Neuron (in vitro differentiated cells): ENCODE data around the gene EDDM3A.

Experiments
- H2AFZ ChIP-seq: one replicate; pipeline ENCODE4 v1.6.1; 2013; ENCODE audit warnings: low read depth, mild to moderate bottlenecking, inconsistent platforms, low read length, moderate library complexity
- H3K27me3 ChIP-seq: one replicate; pipeline ENCODE4 v1.6.1; 2013; ENCODE audit warnings: low read length; ENCODE audit not compliant: insufficient read depth
- H3K36me3 ChIP-seq: one replicate; pipeline ENCODE4 v1.6.1; 2013; ENCODE audit warnings: low read length; ENCODE audit not compliant: insufficient read depth
- H3K4me1 ChIP-seq: one replicate; pipeline ENCODE4 v1.6.1; 2013; ENCODE audit warnings: low read length; ENCODE audit not compliant: insufficient read depth
- H3K4me3 ChIP-seq: 2 replicates; pipeline ENCODE4 v1.5.1; 2013; ENCODE audit warnings: mild to moderate bottlenecking, low read length, moderate library complexity
- H3K9me3 ChIP-seq: one replicate; pipeline ENCODE4 v1.6.1; 2013; ENCODE audit warnings: low read length

Gene EDDM3A

DNA sequence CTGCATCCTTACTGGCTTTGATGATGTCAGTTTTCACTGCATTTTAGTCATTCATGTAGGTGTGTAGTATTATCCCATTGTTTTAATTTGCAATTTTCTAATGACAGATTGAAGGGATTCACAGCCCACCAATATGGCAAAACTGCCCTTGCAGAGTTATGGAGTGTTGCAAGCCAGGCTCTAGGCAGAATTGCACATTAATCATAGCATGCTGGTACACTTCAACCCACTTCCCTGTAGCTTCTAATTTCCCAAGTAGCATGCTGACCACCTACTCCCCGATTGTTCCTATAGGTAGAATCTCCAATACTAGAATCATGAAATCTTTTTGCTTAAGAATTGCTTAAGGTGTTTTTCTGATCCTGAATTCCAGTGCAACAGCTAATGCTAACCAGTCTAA, 30.2 kb downstream of the EDDM3A start:
- Histone ChIP-seq H3K27me3 (no peaks in the 10 kb centered on the region), H2AFZ (no peak overlapping the region), H3K9me3 (no peaks in the 10 kb centered on the region), H3K4me3 (no peak overlapping the region), H3K36me3 (no peaks in the 10 kb centered on the region), H3K4me1 (no peaks in the 10 kb centered on the region)

DNA sequence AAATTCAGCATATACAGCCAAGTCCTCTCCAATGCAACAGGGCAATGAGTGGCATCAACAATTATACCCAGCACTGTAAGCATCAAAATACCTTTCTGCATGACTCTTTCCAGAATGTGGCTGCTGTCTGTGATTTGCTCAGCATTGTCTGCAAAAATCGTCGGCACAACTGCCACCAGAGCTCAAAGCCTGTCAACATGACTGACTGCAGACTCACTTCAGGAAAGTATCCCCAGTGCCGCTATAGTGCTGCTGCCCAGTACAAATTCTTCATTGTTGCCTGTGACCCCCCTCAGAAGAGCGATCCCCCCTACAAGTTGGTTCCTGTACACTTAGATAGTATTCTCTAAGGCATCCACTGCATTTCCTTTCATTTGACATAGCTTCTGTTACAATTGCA, 36.1 kb downstream of the EDDM3A start:
- Histone ChIP-seq H3K36me3 (no peaks in the 10 kb centered on the region), H3K4me3 (peak overlapping the region; percentile 44)

DNA sequence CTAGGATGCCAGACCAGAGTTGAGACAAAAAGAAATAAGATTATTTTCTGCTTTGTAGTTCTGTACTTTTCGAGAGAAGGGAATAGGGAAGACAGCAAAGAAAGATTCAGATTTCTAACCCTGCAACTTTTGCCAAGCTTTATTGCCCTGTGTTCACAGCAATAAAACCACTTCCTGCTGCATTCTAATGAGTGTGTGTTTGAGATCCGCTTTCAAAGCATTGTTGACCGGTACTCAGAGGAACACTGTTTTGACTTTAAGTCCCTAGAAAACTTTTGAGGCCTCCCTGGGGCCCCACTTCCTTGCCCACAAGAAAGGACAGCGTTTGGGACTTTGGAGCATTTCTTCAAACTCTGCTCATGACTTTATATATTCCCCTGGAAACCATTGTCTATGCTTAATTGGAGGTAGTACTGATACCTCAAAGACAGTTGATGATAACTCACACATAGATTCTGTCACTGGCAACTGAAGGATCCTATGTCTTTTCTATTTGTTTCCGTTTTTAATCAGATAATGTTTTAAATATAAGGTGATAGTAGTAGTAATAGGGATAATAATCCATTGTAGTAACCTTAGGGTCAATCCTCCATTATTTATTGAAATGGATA, 36.7 kb downstream of the EDDM3A start:
- Histone ChIP-seq H3K27me3 (no peaks in the 10 kb centered on the region), H3K4me1 (peaks cover 15% of the 10 kb centered on the region), H3K9me3 (no peaks in the 10 kb centered on the region), H3K36me3 (no peaks in the 10 kb centered on the region), H3K4me3 (peak overlapping the region; percentile 44), H2AFZ (peak overlapping the region; percentile 85)

More for the DNA sequence above, 36.1 kb downstream of the EDDM3A start:
- Histone ChIP-seq H3K9me3 (no peaks in the 10 kb centered on the region), H3K27me3 (no peaks in the 10 kb centered on the region), H3K4me1 (peaks cover 15% of the 10 kb centered on the region), H2AFZ (peak overlapping the region; percentile 85)

DNA sequence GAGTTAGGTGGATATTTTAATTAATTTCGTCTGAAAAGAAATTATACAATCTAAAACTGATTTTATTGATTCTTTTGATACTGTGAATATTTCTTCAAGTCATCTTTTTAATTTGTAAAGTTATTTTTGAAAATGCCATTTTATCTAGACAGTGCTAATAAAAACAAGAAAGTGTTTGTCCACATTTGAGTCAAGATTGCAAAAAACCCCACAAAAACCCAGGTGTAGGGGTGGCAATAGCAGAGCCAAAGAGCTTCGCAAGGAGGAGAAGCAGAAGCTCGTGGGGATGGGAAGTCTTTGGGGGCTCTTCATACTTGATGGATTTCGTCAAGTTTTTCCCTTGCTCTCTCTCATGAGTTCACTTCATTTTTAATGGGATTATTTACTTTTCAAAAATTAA, 41.3 kb downstream of the EDDM3A start:
- H2AFZ ChIP-seq, result no peak overlapping the region
- H3K4me1 ChIP-seq, result peaks cover 5% of the 10 kb centered on the region
- no peaks in the 10 kb centered on the region for H3K9me3 ChIP-seq
- no peaks in the 10 kb centered on the region for H3K27me3 ChIP-seq
- H3K36me3 ChIP-seq, result no peaks in the 10 kb centered on the region
- H3K4me3 ChIP-seq, result no peak overlapping the region

DNA sequence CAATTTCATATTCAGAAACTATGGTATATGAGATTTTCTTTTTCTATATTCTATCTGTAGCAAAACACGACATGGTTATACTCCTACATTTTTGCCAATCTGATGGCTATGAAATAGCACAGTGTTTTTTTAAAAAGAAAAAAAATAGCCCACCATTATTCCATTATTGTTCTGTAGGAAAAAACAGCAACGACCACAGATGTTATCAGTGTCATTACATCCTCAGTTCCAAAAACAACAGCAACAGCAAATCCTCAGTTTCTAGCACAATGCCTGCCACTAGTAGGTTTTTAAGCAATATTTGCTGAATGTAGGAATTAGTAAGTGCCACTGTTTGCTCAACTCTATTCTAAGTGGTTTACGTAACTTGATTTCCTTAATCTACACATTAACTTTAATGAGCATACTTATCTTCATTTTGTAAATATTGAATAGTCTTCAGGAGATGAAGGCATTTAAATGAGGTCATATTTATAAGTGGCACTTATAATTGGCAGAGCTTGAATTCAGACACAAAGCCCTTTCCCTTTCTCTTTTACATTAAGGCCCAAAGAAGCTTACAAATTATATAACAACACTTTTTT, 43.6 kb downstream of the EDDM3A start:
- no peaks in the 10 kb centered on the region for H3K36me3 ChIP-seq
- no peaks in the 10 kb centered on the region for H3K9me3 ChIP-seq
- H3K4me1 ChIP-seq, result no peaks in the 10 kb centered on the region
- H3K4me3 ChIP-seq, result no peak overlapping the region
- no peak overlapping the region for H2AFZ ChIP-seq
- H3K27me3 ChIP-seq, result no peaks in the 10 kb centered on the region

DNA sequence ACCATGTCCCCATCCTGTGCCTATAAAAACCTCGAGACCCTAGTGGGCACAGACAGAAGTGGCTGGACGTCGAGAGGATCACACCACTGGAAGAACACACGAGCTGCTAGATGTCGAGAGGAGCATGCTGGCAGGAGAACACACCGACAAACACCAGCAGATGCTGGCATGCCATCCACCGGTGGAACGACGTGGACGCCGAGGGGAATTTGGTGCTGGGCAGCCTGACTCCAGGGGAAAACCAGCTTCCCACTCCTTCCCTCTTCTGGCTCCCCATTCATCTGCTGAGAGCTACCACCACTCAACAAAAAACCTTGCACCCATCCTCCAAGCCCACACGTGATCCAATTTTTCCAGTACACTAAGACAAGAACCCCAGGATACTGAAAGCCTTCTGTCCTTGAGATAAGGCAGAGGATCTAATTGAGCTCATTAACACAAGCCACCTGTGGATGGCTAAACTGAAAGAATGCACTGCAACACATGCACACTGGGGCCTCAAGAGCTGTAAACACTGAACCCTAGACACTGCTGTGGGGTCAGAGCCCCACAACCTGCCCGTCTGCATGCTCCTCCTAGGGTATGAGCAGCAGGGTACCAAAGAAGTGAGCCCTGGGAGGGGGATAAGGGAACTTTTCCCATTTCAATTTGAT, 44.9 kb downstream of the EDDM3A start:
- no peaks in the 10 kb centered on the region for H3K36me3 ChIP-seq
- no peaks in the 10 kb centered on the region for H3K4me1 ChIP-seq
- H3K4me3 ChIP-seq, result no peak overlapping the region

DNA sequence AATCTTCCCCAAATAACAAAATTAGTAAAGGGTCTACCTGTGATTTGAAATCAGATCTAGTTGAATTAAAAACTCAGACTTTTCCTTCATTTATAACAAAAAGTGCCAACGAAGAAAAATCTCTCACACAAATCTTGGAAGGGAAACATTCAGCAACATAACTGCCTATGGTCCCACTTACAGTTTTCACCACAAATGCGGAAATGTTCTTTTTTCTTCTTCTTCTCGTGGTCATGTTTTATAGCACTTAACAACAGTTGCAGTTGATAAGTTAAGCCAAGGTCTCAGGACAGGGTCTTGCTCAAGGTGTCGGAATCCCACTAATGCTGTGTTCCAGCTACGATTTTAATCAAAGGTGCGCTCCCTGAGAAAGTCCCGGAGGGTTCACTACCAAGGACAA, 45.5 kb downstream of the EDDM3A start:
- Histone ChIP-seq H2AFZ (no peak overlapping the region), H3K4me3 (no peak overlapping the region), H3K36me3 (no peaks in the 10 kb centered on the region), H3K9me3 (no peaks in the 10 kb centered on the region), H3K27me3 (no peaks in the 10 kb centered on the region), H3K4me1 (no peaks in the 10 kb centered on the region)

More for the DNA sequence above, 44.9 kb downstream of the EDDM3A start:
- H2AFZ ChIP-seq, result no peak overlapping the region
- no peaks in the 10 kb centered on the region for H3K27me3 ChIP-seq
- H3K9me3 ChIP-seq, result no peaks in the 10 kb centered on the region

DNA sequence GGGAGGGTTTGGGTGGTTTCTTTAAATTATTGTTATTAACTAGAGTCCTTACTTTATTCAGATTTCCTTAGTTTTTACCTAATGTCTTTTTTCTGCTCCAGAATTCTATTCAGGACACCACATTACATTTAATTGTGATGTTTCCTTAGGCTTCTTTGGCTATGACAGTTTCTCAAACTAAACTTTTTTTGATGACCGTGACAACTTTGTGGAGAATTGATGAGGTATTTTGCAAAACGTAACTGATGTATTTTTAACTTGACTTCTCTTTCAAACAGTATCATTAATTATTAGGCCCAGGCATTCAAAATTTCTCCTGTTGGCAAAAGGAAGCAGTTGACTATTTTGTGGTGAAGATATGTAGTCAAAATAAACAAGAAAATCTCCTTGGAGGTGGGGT, 45.9 kb downstream of the EDDM3A start:
- Histone ChIP-seq H3K4me1 (no peaks in the 10 kb centered on the region), H2AFZ (no peak overlapping the region), H3K9me3 (no peaks in the 10 kb centered on the region)

DNA sequence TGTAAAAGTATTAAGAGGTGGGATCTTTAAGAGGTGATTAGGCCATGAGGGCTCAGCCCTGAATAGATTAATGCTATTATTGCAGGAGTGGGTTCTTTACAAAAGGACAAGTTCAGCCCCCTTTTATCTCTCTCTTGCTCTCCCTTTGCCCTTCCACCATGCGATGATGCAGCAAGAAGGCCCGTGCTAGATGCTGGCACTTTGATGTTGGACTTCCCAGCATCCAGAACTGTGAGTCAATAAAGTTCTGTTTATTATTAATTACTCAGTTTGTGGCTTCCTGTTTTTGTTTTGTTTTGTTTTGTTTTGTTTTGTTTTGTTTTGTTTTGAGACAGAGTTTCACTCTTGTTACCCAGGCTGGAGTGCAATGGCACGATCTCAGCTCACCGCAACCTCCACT, 46.9 kb downstream of the EDDM3A start:
- Histone ChIP-seq H3K27me3 (no peaks in the 10 kb centered on the region), H2AFZ (no peak overlapping the region), H3K9me3 (no peaks in the 10 kb centered on the region), H3K4me3 (no peak overlapping the region), H3K36me3 (no peaks in the 10 kb centered on the region), H3K4me1 (no peaks in the 10 kb centered on the region)

More for the DNA sequence above, 45.9 kb downstream of the EDDM3A start:
- H3K4me3 ChIP-seq, result no peak overlapping the region
- H3K36me3 ChIP-seq, result no peaks in the 10 kb centered on the region
- H3K27me3 ChIP-seq, result no peaks in the 10 kb centered on the region

DNA sequence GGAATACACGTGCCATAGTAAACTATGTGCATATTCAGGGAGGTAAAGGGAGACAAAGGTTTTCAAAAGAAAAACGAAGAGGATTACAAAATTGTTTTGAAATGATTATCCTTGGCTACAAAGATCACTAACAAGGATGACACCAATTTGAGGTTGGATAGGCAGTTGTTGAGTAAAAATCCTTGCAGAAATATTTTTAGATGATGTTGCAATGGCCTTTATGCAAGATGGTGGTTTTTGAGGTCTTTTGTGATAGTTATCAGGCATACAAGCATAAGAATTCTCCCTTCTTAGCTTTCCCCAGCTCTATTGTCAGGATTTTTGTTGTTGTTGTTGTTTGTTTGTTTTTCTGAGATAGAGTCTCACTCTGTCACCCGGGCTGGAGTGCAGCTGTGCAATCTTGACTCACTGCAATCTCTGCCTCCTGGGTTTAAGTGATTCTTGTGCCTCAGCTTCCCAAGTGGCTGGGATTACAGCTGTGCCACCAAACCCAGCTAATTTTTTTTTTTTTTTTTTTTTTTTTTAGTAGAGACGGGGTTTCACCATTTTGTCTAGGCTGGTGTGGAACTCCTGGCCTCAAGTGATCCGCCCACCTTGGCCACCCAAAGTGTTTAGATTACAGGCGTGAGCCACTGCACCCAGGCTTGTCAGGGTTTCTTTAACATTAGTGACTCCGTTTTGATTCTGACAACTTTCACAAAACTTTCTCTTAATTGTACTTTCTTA, 49.1 kb downstream of the EDDM3A start:
- H3K4me3 ChIP-seq, result no peak overlapping the region
- no peaks in the 10 kb centered on the region for H3K36me3 ChIP-seq
- H3K27me3 ChIP-seq, result no peaks in the 10 kb centered on the region
- H2AFZ ChIP-seq, result no peak overlapping the region
- peaks cover 8% of the 10 kb centered on the region for H3K4me1 ChIP-seq
- no peaks in the 10 kb centered on the region for H3K9me3 ChIP-seq

DNA sequence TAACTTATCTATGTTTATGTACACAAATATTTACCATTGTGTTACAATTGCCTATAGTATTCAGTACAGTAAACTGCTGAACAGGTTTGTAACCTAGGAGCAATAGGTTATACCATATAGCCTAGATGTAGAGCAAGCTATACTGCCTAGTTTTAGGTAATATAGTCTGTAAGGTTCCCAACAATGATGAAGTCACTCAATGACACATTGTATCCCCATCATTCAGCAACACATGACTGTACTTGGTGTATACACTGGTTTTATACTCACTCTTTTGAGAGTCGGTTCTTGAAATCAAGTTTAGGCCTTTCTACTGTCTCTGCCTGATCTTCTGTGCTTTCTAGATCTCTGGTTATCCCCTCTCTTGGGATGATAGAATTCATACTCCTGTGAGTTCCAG, 51.5 kb downstream of the EDDM3A start:
- H3K27me3 ChIP-seq, result no peaks in the 10 kb centered on the region
- H3K4me3 ChIP-seq, result no peak overlapping the region
- no peaks in the 10 kb centered on the region for H3K36me3 ChIP-seq
- no peaks in the 10 kb centered on the region for H3K9me3 ChIP-seq
- H2AFZ ChIP-seq, result no peak overlapping the region
- H3K4me1 ChIP-seq, result peaks cover 12% of the 10 kb centered on the region
